LNCAP (cell line): ENCODE results near the gene SLC23A3.
A peak's percentile ranks its signal among the peaks of the same experiment; 100 is the strongest.

Experiments
- CTCF ChIP-seq: fragments of 450-650 bp; IDR thresholded peaks from 2 replicates; pipeline ENCODE4 v1.5.1; 2017; ENCODE audit warnings: mild to moderate bottlenecking

The SLC23A3 gene

GRCh38 chr2:219175928-219176817 lies 6.3 kb upstream of the SLC23A3 start:
- TF ChIP-seq CTCF, result no peak; the same call in 1 of the 2 replicates

- TF ChIP-seq CTCF, result no peak
These were observed 5.7 kb upstream of the SLC23A3 start for GRCh38 chr2:219175486-219175885.

GRCh38 chr2:219174801-219175200 lies 5.0 kb upstream of the SLC23A3 start:
- TF ChIP-seq CTCF, result no peak

- no peak for TF ChIP-seq CTCF
These were observed 4.3 kb upstream of the SLC23A3 start for GRCh38 chr2:219174146-219174545.

- TF ChIP-seq CTCF, result no peak
These were observed 3.3 kb upstream of the SLC23A3 start for GRCh38 chr2:219173176-219173575.

GRCh38 chr2:219172231-219173154 lies 2.7 kb upstream of the SLC23A3 start:
- TF ChIP-seq CTCF, result no peak

GRCh38 chr2:219171231-219171651 lies 1.4 kb upstream of the SLC23A3 start:
- TF ChIP-seq CTCF, result peak; percentile 57
